SK-N-MC (cell line): ENCODE measurements around the gene KCNN3.

Source experiments
- EZH2 ChIP-seq: fragments of 200-600 bp; sonication (generic); IDR thresholded peaks from one replicate; pipeline ENCODE4 v1.6.1; 2017; ENCODE audit warnings: antibody characterized with exemption
- FOXP2 ChIP-seq: optimal IDR thresholded peaks from 2 replicates; pipeline ENCODE3; 2011; ENCODE audit warnings: mild to moderate bottlenecking, moderate library complexity; ENCODE audit not compliant: insufficient read depth; ENCODE audit errors: extremely low read length, control extremely low read depth
- POLR2AphosphoS5 ChIP-seq: IDR thresholded peaks from 2 replicates; pipeline ENCODE4 v1.6.1; 2012; ENCODE audit warnings: mild to moderate bottlenecking, low read depth, low read length, borderline replicate concordance

DNA sequence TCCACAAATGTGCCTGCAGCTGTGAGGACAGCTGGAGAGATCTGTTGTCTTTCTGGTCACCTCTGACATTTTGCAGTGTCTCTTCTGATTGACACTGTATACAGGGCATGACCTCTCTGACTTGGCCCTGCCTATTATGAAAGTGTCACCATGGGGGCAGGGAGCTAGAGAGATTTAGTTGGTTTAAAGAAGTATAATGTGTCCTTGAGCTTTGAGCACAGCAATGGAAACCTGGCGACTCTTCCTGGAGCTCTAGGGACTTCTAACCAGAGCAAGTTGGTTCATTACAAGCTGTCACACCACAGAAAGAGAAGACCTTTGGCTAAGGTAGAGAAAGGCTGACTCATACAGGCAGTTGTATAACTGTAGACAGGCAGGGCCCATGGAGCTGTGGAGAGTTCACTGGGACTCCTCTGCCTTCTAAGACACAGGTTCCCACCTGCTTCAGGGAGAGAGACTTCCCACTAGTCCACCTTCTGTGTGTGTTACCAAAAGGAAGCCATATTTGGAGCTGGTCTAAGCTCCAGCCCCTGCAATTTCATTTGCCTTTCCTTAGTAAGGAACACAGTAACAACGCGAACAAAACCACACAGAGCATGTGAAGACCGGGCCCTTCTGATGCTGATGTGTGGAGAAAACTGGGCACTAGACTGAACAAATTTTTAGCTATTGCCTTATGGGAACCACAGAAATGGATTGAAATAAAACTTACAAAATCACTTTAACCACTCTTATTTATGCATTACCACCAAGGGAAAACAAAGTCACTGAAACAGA, 171.6 kb downstream of the KCNN3 start:
- TF ChIP-seq POLR2AphosphoS5, result no peak
- no peak for TF ChIP-seq EZH2
- TF ChIP-seq FOXP2, result no peak
